Left ventricle myocardium superior (tissue), 1 donor: ENCODE data around the gene MATN3. TPM values are rescaled to one million over a fixed set of nuclear protein-coding genes. Genes with fewer than 3 reads are reported as not detected.

Experiments used
- ATAC-seq: fragments of 200-7000 bp; cut with Tn5 transposase; one replicate; pipeline ENCODE4 v1.9.1; 2020; ENCODE audit warnings: mild to moderate bottlenecking, moderate library complexity
- DNase-seq: peaks from one replicate; pipeline ENCODE4 v3.0.0-alpha.2; 2020
- intact Hi-C: fragments of 100-400 bp; cut with micrococcal nuclease; formaldehyde crosslinking; loops from one replicate; pipeline ENCODE4 v1.11.0; 2022
- total RNA-seq: library from RNA; stranded (reverse); fragmentation: NEBNext Ultra II Directional; extraction: Animal tissue kit (Norgen Biotek cat#: 25700); gene quantifications from one replicate; pipeline ENCODE4 v1.2.1, GENCODE V29; 2021
- donor health status: DM: no; HTN: yes; CAD: no; lungs with severe emphysema.

The MATN3 gene
- total RNA-seq, 1 donor from 2014 or later, result 0.32 TPM

DNA sequence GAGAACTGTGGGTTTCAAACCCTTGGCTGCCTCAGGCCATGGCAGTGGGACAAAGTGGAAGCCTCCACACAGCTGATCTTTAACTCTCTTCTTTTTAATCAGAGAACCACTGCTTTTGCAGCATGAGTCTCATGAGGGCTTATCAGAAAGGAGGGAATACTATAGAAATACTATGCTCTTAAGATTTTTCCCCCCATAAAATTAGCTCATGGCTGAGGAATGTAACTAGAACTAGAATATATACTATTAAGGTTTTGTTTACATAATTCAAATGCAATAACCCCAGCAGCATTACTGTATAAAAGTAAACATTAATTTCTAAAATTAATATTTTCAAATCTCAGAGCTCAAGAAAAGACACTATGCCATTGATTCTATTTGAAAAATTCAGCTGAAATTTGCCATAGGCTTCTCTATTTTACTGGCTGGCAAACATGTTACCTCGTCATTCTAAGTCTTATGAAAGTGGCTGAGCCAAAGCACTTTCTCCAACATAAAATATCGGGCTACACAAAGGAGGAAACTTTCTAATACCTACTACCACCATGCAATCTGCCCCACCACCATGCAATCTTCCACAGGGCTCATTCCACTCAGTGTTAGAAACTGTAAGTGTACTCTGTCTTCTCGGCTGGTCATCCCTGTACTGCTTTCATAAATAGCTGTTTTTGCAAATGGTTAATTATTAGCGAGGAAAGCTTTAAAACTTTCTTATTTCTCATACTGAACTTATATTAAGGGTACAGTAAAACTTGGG is 65.1 kb downstream of the MATN3 start:
- intact Hi-C loops, result no loop called here
- DNase-seq, result no peak

DNA sequence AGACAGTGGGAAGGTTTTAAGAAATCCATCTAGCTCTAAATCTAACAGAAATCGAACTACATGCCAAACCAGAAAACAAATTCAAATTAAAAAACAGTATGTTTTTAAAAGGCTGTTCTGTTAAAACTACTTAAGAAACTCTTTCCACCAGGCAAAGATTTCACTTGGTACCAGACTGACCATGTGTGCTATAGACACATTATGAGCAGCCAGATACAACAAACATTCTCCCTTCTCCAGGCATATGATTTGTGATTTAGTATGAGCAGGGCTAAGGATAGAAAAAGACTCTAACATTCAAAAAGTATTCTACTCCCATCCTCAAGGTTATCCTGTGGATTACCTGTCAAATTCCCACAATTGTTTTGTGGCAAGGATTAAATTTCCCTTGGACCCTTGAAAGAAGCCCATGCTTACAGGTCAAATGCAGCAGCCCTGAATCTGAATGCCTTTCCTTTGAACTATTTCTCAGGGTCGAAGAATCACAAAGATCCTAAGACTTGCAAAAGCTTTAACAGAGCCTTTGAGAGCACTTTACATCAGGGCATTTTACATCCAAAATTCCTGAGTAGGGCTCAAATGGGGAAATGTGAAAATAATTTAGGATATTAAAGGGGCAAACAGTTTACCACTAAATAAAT is 68.1 kb downstream of the MATN3 start:
- ATAC-seq (no peak), DNase-seq (no peak)
- intact Hi-C loops, result no loop called here

More for the DNA sequence above, 65.1 kb downstream of the MATN3 start:
- ATAC-seq, result no peak

DNA sequence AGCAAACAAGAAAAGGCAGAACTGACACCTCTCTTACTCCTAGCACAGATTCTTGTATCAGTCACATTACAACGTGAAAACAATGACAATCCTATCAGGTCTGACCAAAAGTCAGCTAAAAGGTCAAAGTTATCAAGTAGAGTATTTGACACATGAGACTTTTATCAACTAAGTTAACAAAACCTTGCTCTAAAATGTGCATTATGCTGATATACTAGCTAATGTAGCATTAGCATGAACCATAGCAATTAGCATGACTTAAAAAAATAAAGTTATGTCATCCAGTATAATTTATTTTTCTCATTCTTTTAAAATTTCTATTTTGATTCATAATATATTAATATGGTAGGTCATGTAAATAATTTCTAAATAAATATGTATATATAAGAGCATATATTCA is 69.3 kb downstream of the MATN3 start:
- no peak for DNase-seq
- no peak for ATAC-seq
- intact Hi-C loops, result no loop called here

DNA sequence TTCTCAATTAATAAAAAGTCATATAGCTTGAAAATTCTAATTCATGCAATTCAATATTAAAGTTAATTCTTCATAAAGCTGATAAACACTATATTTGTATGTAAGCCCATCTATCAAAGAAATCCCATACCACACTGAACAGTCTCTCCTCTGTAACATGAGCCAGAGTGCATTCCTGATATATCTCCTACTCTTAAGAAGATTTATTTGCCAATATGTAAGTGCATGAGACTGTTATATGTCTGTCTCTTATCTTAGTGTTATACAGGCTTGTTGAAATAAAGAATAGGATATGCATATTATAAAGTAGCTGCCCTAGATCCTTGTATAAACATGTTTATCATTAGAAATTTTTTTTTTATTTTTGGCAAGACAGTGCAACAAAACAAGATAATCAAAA is 70.3 kb downstream of the MATN3 start:
- intact Hi-C loops, result no loop called here
- ATAC-seq, result peak; percentile 53
- DNase-seq, result no peak

Other genes with a start within 250 kb of the MATN3 start
- gene TTC32, start 110.7 kb downstream of the MATN3 start, total RNA-seq, result 4.0 TPM
- 5.1 TPM for gene WDR35, start 22.6 kb downstream of the MATN3 start, total RNA-seq
- gene LAPTM4A, start 39.0 kb upstream of the MATN3 start, total RNA-seq, result 246 TPM
- 0.42 TPM for gene SDC1, start 212.5 kb upstream of the MATN3 start, total RNA-seq